SH-SY5Y (cell line): ENCODE measurements around the gene FHL1.
A peak's percentile ranks its signal among the peaks of the same experiment; 100 is the strongest.

Experiments used
- GATA2 ChIP-seq: IDR thresholded peaks from 2 replicates; pipeline ENCODE4 v1.6.1; 2011; ENCODE audit warnings: mild to moderate bottlenecking, low read depth, low read length
- GATA3 ChIP-seq: IDR thresholded peaks from 2 replicates; pipeline ENCODE4 v1.6.1; 2011; ENCODE audit warnings: low read depth, mild to moderate bottlenecking, low read length, moderate library complexity

FHL1 gene

GRCh38 chrX:136163689-136164088 lies 16.4 kb downstream of the FHL1 start:
- TF ChIP-seq GATA2, result no peak
- no peak for TF ChIP-seq GATA3

GRCh38 chrX:136165406-136165805 lies 18.1 kb downstream of the FHL1 start:
- no peak for TF ChIP-seq GATA2
- TF ChIP-seq GATA3, result no peak

GRCh38 chrX:136166221-136166855 lies 19.0 kb downstream of the FHL1 start:
- TF ChIP-seq GATA2, result no peak
- no peak for TF ChIP-seq GATA3

DNA sequence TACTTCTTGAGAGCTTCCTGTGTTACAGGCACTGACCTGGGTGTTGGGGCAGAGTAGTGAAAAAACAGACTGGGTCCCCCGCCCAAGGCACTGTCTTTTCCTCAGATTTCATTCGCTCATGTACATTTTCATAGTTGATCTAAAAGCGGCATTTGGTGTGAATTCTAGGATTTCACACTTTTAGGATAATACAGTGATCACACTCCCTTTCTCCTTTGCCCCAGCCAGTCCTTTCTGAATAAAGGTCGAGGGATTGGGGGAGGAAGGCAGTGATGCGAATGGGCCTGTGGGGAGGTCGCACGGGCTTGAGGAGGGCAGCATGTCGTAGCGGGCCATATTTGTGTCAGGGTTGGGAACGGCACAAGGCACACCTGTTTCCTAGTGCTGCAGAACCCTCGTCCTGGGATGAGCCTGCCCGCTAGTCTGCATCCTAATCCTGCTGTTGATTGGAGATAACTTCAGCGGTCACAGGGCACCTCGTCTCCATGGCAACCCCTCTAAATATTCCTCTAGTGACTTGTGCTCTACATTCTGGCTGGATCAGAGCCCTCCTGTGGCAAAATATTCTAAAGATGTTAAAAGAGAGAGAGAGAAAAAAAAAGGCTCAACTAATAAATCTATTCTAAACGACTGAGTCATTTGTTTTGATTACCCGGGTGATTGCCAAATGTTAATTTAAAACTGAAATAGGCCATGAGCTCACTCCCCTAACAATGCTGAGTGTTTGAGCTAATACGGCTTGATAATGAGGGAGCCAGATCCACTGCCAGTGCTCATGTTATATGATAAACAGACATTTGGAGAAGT lies 21.8 kb downstream of the FHL1 start:
- TF ChIP-seq GATA3, result peak; percentile 18; the same call in 1 of the 2 replicates
- TF ChIP-seq GATA2, result peak; percentile 78

DNA sequence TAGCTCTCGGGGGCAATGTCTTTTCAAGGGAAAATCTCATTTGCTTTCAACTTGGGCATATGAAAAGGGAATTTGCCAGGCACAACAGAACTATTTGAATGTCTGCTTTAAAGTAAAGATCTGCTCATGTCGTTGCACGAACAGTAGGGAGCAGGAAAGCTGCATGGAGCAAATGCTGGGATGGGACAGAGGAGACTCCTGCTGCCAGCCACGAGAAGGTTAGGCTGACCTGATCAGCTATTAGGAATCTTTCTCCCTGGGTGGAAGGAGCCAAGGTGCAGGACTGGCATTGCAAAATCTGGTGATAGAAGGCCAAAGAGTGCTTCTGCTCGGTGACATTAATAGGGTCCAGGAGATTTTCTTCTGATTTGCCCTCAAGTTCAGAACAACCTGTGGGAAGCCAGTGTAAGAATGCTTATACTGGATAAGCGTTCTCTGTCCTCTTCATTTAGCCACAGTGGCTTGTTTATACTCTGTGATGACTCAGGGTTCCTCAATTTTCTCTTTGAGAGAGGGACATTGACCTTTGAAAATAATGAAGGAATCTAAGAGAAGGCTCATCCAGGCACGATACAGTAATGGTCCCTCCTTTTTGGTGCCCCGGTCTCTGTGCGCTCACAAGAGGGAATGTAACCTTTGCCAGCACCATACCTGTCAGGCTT lies 22.9 kb downstream of the FHL1 start:
- TF ChIP-seq GATA3, result no peak
- TF ChIP-seq GATA2, result no peak

- TF ChIP-seq GATA3, result no peak
- TF ChIP-seq GATA2, result no peak
Observed at GRCh38 chrX:136171420-136171819, 24.1 kb downstream of the FHL1 start.

- TF ChIP-seq GATA3 (no peak), GATA2 (no peak)
Observed at GRCh38 chrX:136176399-136176825, 29.1 kb downstream of the FHL1 start.

DNA sequence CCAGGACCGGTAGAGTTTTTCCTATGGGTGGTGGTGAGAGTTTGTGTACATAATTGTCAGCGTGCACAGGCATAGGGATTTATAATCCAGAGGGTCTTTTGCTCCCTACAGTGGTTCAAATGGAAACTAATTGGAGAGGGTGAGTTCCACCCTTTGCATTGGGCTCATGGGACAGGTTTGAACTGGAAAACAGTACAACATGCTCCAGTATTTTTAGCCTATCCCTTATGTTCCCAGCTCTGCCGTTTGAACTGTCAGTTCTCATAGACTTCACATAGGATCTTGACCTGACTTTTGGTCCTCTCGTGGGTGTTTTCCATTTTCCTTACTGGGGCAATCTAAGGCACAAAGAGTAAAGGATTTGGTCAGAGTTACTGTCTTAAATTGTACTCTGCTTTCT lies 31.8 kb downstream of the FHL1 start:
- TF ChIP-seq GATA3, result no peak
- TF ChIP-seq GATA2, result no peak

GRCh38 chrX:136182414-136182813 lies 35.1 kb downstream of the FHL1 start:
- no peak for TF ChIP-seq GATA2

- TF ChIP-seq GATA2 (no peak), GATA3 (no peak)
Observed at GRCh38 chrX:136183172-136183571, 35.8 kb downstream of the FHL1 start.

DNA sequence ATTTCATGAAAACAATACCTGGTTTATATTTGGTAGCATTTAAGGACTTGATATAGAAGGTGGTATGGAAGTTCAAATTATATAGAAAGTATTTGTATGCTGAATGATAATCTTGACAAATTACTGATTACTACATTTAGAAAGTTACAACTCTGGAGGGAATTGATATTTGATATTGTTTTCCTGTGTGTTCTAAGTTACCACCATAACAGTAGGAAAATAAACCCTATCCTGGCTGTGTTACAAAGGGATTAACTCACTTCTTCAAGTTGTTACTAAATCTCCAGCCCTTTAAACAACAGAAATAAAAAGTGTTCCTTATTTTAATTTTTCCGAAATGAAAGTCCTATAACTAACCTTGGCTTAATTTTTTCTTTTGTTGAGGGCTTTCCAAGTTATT lies 36.6 kb downstream of the FHL1 start:
- TF ChIP-seq GATA3, result no peak
- no peak for TF ChIP-seq GATA2

DNA sequence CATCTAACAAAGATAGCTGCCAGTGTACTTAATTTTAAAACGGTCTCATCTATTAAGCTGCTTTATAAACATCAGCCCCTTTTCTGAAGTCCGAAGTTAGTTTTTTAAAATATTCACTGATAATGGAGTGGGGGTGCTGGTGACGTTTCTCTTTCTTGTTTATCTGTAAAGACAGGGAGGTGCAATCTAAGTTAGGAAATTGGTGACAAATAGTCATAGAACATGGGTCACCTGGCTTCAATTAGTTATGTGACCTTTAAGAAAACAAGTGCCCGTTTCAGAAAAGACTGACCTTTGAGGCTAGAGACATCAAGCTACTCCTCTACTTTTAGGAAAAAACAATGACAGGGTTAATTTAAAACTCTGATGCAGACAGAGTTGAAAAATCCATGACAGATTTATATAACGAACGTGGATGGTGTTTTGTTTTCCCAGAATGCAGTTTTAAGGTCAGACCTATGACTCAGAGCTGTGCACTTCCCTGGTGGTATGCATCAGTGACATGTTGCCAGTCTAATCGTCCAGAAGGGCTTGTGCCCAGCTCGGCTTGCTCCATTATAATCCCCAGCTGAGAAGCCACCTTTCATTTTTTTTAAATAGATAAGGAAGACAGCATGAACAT lies 38.2 kb downstream of the FHL1 start:
- TF ChIP-seq GATA3, result no peak
- no peak for TF ChIP-seq GATA2

GRCh38 chrX:136186023-136186413 lies 38.7 kb downstream of the FHL1 start:
- no peak for TF ChIP-seq GATA2
- TF ChIP-seq GATA3, result no peak

GRCh38 chrX:136189222-136189621 lies 41.9 kb downstream of the FHL1 start:
- TF ChIP-seq GATA3 (no peak), GATA2 (no peak)

DNA sequence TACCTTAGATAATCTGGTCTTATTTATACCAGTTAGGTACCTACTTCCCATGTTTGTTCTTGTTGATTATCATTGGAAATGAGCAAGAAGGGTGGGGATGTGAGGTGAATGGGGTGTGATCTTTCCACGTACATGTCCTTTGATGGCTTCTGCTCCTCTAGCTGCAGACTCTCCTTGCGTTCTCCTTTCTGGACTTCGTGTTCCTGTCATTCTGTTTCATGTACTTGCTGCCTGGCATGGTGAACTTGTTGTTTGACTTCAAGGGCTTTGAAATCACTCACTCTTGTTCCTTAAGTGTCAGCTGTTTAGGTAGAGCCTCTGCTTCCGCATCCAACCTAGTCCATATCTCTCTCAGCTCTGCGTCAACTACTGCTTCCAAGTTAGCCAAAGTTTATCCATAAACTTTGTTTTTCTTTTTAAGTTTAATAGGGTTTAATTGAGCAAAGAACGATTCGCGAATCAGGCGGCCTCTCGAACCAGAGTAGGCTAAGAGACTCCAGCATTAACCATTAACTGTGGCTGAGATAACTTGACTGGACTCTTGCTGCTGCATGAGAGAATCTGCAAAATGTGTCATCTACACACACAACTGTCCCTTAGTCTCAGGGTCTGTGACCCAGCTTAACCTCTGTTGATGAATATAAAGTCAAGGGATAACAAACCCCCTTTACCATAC lies 42.8 kb downstream of the FHL1 start:
- TF ChIP-seq GATA3, result no peak
- TF ChIP-seq GATA2, result no peak
